Stomach (tissue), 4 donors: ENCODE measurements around the gene PRKCZ.

ENCODE experiments used
- EP300 ChIP-seq: sonication (generic); formaldehyde crosslinking; IDR thresholded peaks from one replicate; pipeline ENCODE4 v1.6.1; 2017; ENCODE audit warnings: antibody characterized with exemption
- POLR2A ChIP-seq, 4 donors: fragments of 450-650 bp; IDR thresholded peaks; one replicate each; pipeline ENCODE4 v1.6.1; 2016; ENCODE audit warnings: antibody characterized with exemption in 4 of 4, control low read depth in 2 of 4, mild to moderate bottlenecking in 1 of 4, moderate library complexity in 1 of 4
- POLR2AphosphoS5 ChIP-seq, 3 donors: sonication (generic); formaldehyde crosslinking; IDR thresholded peaks; one replicate each; pipeline ENCODE4 v1.6.1; 2016; ENCODE audit warnings: antibody characterized with exemption in 3 of 3
- TF ChIP-seq, protein P1 (sequence below), 7 experiments: fragments of 450-650 bp in 4 of 7; fragments of 200-600 bp in 3 of 7; sonication (generic) in 3 of 7; IDR thresholded peaks; one replicate each; pipeline ENCODE4 v1.5.1; 2016 to 2019; ENCODE audit warnings: antibody characterized with exemption in 7 of 7, control low read depth in 2 of 7, mild to moderate bottlenecking in 1 of 7

GRCh38 chr1:2206813-2207487 is 156.7 kb downstream of the PRKCZ start:
- TF ChIP-seq EP300 = no peak
- no peak for TF ChIP-seq POLR2A (IDR thresholded peaks at IDR 0.05)
- TF ChIP-seq, protein P1, sequence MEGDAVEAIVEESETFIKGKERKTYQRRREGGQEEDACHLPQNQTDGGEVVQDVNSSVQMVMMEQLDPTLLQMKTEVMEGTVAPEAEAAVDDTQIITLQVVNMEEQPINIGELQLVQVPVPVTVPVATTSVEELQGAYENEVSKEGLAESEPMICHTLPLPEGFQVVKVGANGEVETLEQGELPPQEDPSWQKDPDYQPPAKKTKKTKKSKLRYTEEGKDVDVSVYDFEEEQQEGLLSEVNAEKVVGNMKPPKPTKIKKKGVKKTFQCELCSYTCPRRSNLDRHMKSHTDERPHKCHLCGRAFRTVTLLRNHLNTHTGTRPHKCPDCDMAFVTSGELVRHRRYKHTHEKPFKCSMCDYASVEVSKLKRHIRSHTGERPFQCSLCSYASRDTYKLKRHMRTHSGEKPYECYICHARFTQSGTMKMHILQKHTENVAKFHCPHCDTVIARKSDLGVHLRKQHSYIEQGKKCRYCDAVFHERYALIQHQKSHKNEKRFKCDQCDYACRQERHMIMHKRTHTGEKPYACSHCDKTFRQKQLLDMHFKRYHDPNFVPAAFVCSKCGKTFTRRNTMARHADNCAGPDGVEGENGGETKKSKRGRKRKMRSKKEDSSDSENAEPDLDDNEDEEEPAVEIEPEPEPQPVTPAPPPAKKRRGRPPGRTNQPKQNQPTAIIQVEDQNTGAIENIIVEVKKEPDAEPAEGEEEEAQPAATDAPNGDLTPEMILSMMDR (IDR thresholded peaks at IDR 0.05) = no peak
- no peak for TF ChIP-seq POLR2AphosphoS5 (IDR thresholded peaks at IDR 0.05)
